ENCODE measurements around the gene TLX3. TPM values are rescaled to one million over a fixed set of nuclear protein-coding genes. Genes with fewer than 3 reads are reported as not detected.
"Not testable (repeated sequence)": the region's sequence is repeated elsewhere in the genome, so short reads cannot be mapped to it uniquely, and the experiment has no call there.

Gene TLX3
- not detected for total RNA-seq
- long read RNA-seq = 0 reads

- ATAC-seq (no peak), DNase-seq (no peak)
- intact Hi-C loops (cut with DNase I) = no loop called here
These were observed at the start of gene TLX3 for GRCh38 chr5:171308453-171309275. Gene TLX3, plus strand, starts transcription at chr5:171309248. Its CDS starts 118 bp downstream, at chr5:171309366.

- DNase-seq (no peak), ATAC-seq (no peak)
- intact Hi-C loops (cut with DNase I) = no loop called here
These were observed 47.7 kb upstream of the TLX3 start for GRCh38 chr5:171261361-171261760.

- ATAC-seq = no peak
- DNase-seq = no peak
- intact Hi-C loops (cut with DNase I) = no loop called here
These were observed 47.1 kb upstream of the TLX3 start for GRCh38 chr5:171261904-171262303.

- intact Hi-C loops (cut with DNase I) = no loop called here
- ATAC-seq = no peak
- no peak for DNase-seq
These were observed 45.9 kb upstream of the TLX3 start for GRCh38 chr5:171263181-171263580.

GRCh38 chr5:171264843-171265242 is 44.2 kb upstream of the TLX3 start:
- DNase-seq (no peak), ATAC-seq (no peak)
- intact Hi-C loops (cut with DNase I) = no loop called here

- no peak for DNase-seq
These were observed 40.1 kb upstream of the TLX3 start for GRCh38 chr5:171268700-171269620.

GRCh38 chr5:171269717-171270116 is 39.3 kb upstream of the TLX3 start:
- no peak for ATAC-seq
- DNase-seq = no peak
- intact Hi-C loops (cut with DNase I) = no loop called here

More at GRCh38 chr5:171268700-171269620, 40.1 kb upstream of the TLX3 start:
- no peak for ATAC-seq
- intact Hi-C loops (cut with DNase I) = no loop called here

- DNase-seq = no peak
- intact Hi-C loops (cut with DNase I) = no loop called here
- ATAC-seq = no peak
These were observed 38.9 kb upstream of the TLX3 start for GRCh38 chr5:171270136-171270535.

GRCh38 chr5:171271798-171272197 is 37.2 kb upstream of the TLX3 start:
- DNase-seq (no peak), ATAC-seq (no peak)
- intact Hi-C loops (cut with DNase I) = no loop called here

- DNase-seq (no peak), ATAC-seq (no peak)
- intact Hi-C loops (cut with DNase I) = no loop called here
These were observed 35.8 kb upstream of the TLX3 start for GRCh38 chr5:171272996-171273970.

- intact Hi-C loops (cut with DNase I) = no loop called here
- DNase-seq (no peak), ATAC-seq (no peak)
These were observed 33.1 kb upstream of the TLX3 start for GRCh38 chr5:171275841-171276544.

- ATAC-seq (no peak), DNase-seq (no peak)
- intact Hi-C loops (cut with DNase I) = no loop called here
These were observed 25.3 kb upstream of the TLX3 start for GRCh38 chr5:171283753-171284152.

GRCh38 chr5:171285465-171285864 is 23.6 kb upstream of the TLX3 start:
- no peak for DNase-seq
- ATAC-seq = no peak
- intact Hi-C loops (cut with DNase I) = no loop called here

GRCh38 chr5:171288066-171288465 is 21.0 kb upstream of the TLX3 start:
- intact Hi-C loops (cut with DNase I) = no loop called here
- ATAC-seq (no peak), DNase-seq (no peak)

- no peak for DNase-seq
- intact Hi-C loops (cut with DNase I) = no loop called here
- ATAC-seq = no peak
These were observed 17.7 kb upstream of the TLX3 start for GRCh38 chr5:171291371-171291770.

- ATAC-seq (no peak), DNase-seq (no peak)
- intact Hi-C loops (cut with DNase I) = no loop called here
These were observed 13.7 kb upstream of the TLX3 start for GRCh38 chr5:171295299-171295698.

- intact Hi-C loops (cut with DNase I) = no loop called here
- DNase-seq = no peak
- ATAC-seq = no peak
These were observed 13.2 kb upstream of the TLX3 start for GRCh38 chr5:171295801-171296200.

- DNase-seq; intact Hi-C loops (cut with DNase I); ATAC-seq: not testable (repeated sequence)
These were observed 11.1 kb upstream of the TLX3 start for GRCh38 chr5:171297941-171298340.

All from left cardiac atrium (tissue), 4 donors.